Brain pericyte (primary cell): ENCODE data around the gene PTPRR.

ENCODE experiments used
- DNase-seq: peaks from one replicate; pipeline ENCODE4 v3.0.0-alpha.2; 2012; ENCODE audit warnings: low read depth, low spot score

Gene PTPRR

GRCh38 chr12:70607107-70607506 lies 313.4 kb downstream of the PTPRR start:
- no peak for DNase-seq

- no peak for DNase-seq
Observed at GRCh38 chr12:70605976-70606375, 314.6 kb downstream of the PTPRR start.

- no peak for DNase-seq
Observed at GRCh38 chr12:70604662-70605061, 315.9 kb downstream of the PTPRR start.

- DNase-seq = no peak
Observed at GRCh38 chr12:70603044-70603443, 317.5 kb downstream of the PTPRR start.

GRCh38 chr12:70598467-70599193 lies 321.9 kb downstream of the PTPRR start:
- DNase-seq = no peak

GRCh38 chr12:70592664-70593063 lies 327.9 kb downstream of the PTPRR start:
- no peak for DNase-seq

- DNase-seq = no peak
Observed at GRCh38 chr12:70590549-70591226, 329.9 kb downstream of the PTPRR start.

- peak; percentile 37 for DNase-seq
Observed at GRCh38 chr12:70590051-70590450, 330.5 kb downstream of the PTPRR start.
